Keratinocyte (primary cell): ENCODE measurements around the gene SYT12. TPM values are rescaled to one million over a fixed set of nuclear protein-coding genes. Genes with fewer than 3 reads are reported as not detected.

Source experiments
- DNase-seq: peaks from one replicate; pipeline ENCODE4 v3.0.0-alpha.2; 2011; ENCODE audit warnings: low read depth, missing footprints, low spot score
- FAIRE-seq: peaks from 2 replicates; lab custom pipeline; 2011; peaks lifted over from hg19 to GRCh38; lab: Jason Lieb, UNC
- H2AFZ ChIP-seq: 2 replicates; pipeline ENCODE4 v1.6.0; 2012; ENCODE audit warnings: low read length, control low read depth, inconsistent platforms; ENCODE audit not compliant: control insufficient read depth
- H3K27ac ChIP-seq: 2 replicates; pipeline ENCODE4 v1.5.1; 2011; ENCODE audit warnings: low read length; ENCODE audit not compliant: control insufficient read depth, insufficient read depth
- H3K27me3 ChIP-seq: 3 replicates; pipeline ENCODE4 v1.6.0; 2011; ENCODE audit warnings: low read length; ENCODE audit not compliant: control insufficient read depth, insufficient read depth; ENCODE audit errors: extremely low read depth
- H3K36me3 ChIP-seq, 2 experiments: 2 replicates in 1 of 2; 3 replicates in 1 of 2; pipeline ENCODE4 v1.5.1; 2011; ENCODE audit warnings: low read length in 2 of 2, mild to moderate bottlenecking in 1 of 2; ENCODE audit not compliant: control insufficient read depth in 2 of 2, insufficient read depth in 2 of 2; ENCODE audit errors: extremely low read depth in 1 of 2
- H3K4me1 ChIP-seq: 3 replicates; pipeline ENCODE4 v1.5.1; 2011; ENCODE audit warnings: low read length; ENCODE audit not compliant: control insufficient read depth, insufficient read depth; ENCODE audit errors: extremely low read depth
- H3K4me2 ChIP-seq: 3 replicates; pipeline ENCODE4 v1.6.0; 2011; ENCODE audit warnings: low read depth, low read length; ENCODE audit not compliant: control insufficient read depth, insufficient read depth; ENCODE audit errors: extremely low read depth
- H3K4me3 ChIP-seq, 3 experiments: fragments of 200-600 bp in 1 of 3; sonication (generic) in 1 of 3; 2 replicates in 2 of 3; 3 replicates in 1 of 3; pipeline ENCODE4 v1.5.1; 2011 to 2016; ENCODE audit warnings: low read length in 3 of 3, mild to moderate bottlenecking in 3 of 3, control low read depth in 2 of 3, inconsistent platforms in 1 of 3, low read depth in 1 of 3, mixed read lengths in 1 of 3, mixed run types in 1 of 3, moderate library complexity in 1 of 3; ENCODE audit not compliant: control insufficient read depth in 2 of 3, insufficient read depth in 2 of 3; ENCODE audit errors: extremely low read depth in 1 of 3
- H3K79me2 ChIP-seq: 2 replicates; pipeline ENCODE4 v1.6.0; 2012; ENCODE audit warnings: low read length; ENCODE audit not compliant: control insufficient read depth, insufficient read depth
- H3K9ac ChIP-seq: 3 replicates; pipeline ENCODE4 v1.6.0; 2011; ENCODE audit warnings: low read length; ENCODE audit not compliant: control insufficient read depth, insufficient read depth; ENCODE audit errors: extremely low read depth
- H3K9me1 ChIP-seq: 3 replicates; pipeline ENCODE4 v1.6.0; 2011; ENCODE audit warnings: low read length; ENCODE audit not compliant: control insufficient read depth, insufficient read depth; ENCODE audit errors: extremely low read depth
- H3K9me3 ChIP-seq: 2 replicates; pipeline ENCODE4 v1.5.1; 2012; ENCODE audit warnings: low read depth, low read length; ENCODE audit not compliant: control insufficient read depth
- H4K20me1 ChIP-seq: 3 replicates; pipeline ENCODE4 v1.6.0; 2011; ENCODE audit warnings: low read length; ENCODE audit not compliant: control insufficient read depth, insufficient read depth; ENCODE audit errors: extremely low read depth
- CTCF ChIP-seq, 3 experiments: IDR thresholded peaks in 1 of 3; conservative IDR thresholded peaks in 1 of 3; optimal IDR thresholded peaks in 1 of 3; 2 replicates in 2 of 3; 3 replicates in 1 of 3; pipeline versions ENCODE3 to v1.5.1; 2011; ENCODE audit warnings: low read length in 3 of 3, mild to moderate bottlenecking in 3 of 3, moderate library complexity in 2 of 3, control low read depth in 1 of 3, inconsistent platforms in 1 of 3; ENCODE audit not compliant: insufficient read depth in 2 of 3; ENCODE audit errors: extremely low read depth in 1 of 3
- EZH2 ChIP-seq: IDR thresholded peaks from one replicate; pipeline ENCODE4 v1.6.1; 2012; ENCODE audit warnings: inconsistent platforms, mild to moderate bottlenecking, low read length, moderate library complexity
- dilution Hi-C: fragments of 300-500 bp; cut with MboI; formaldehyde crosslinking; loops from one replicate; pipeline ENCODE4 v1.7.0; 2020; ENCODE audit warnings: low sequenced_read_pairs; ENCODE audit not compliant: extremely low pct_ligation_motif_present
- polyA plus RNA-seq, 5 experiments: library from polyadenylated mRNA; depleted of rRNA in 3 of 5; stranded (reverse) in 3 of 5; stranded (forward) in 1 of 5; unstranded in 1 of 5; fragments of >200 nt; gene quantifications; 1 replicate in 1 of 5; 2 replicates in 3 of 5; 3 replicates in 1 of 5; pipeline versions ENCODE4 v1.2.1 to v1.2.3, GENCODE V29; 2011 to 2012; ENCODE audit warnings: missing spikeins in 2 of 5, low read depth in 1 of 5, low replicate concordance in 1 of 5

SYT12 gene
- polyA plus RNA-seq, 1 donor (not counting 4 experiments of a cell fraction or from before 2014, with no cell fraction given): 0.05 TPM

GRCh38 chr11:67054346-67054835 is 31.5 kb downstream of the SYT12 start:
- Histone ChIP-seq H2AFZ (no peak overlapping the region), H3K4me1 (peaks cover 42% of the 10 kb centered on the region), H3K9me1 (no peaks in the 10 kb centered on the region), H3K27ac (peak overlapping the region; percentile 99), H3K9me3 (no peaks in the 10 kb centered on the region), H3K4me2 (peak overlapping the region; percentile 17), H3K9ac (peak overlapping the region; percentile 57), H3K79me2 (peaks cover 24% of the 10 kb centered on the region), H3K4me3 (no peak overlapping the region), H3K36me3 (peaks cover 0 to 2% of the 10 kb centered on the region in 2 experiments), H3K27me3 (no peaks in the 10 kb centered on the region), H4K20me1 (no peaks in the 10 kb centered on the region)
- TF ChIP-seq CTCF (optimal IDR thresholded peaks at IDR 0.05 in 1 of 3, IDR thresholded peaks at IDR 0.05 in 1 of 3, conservative IDR thresholded peaks at IDR 0.05 in 1 of 3; ENCODE audit: extremely low read depth in 1 of 3, insufficient read depth in 2 of 3, low read length in 3 of 3) (no peak), EZH2 (no peak)
- FAIRE-seq: no peak
- dilution Hi-C loops: no loop called here
- DNase-seq: no peak

DNA sequence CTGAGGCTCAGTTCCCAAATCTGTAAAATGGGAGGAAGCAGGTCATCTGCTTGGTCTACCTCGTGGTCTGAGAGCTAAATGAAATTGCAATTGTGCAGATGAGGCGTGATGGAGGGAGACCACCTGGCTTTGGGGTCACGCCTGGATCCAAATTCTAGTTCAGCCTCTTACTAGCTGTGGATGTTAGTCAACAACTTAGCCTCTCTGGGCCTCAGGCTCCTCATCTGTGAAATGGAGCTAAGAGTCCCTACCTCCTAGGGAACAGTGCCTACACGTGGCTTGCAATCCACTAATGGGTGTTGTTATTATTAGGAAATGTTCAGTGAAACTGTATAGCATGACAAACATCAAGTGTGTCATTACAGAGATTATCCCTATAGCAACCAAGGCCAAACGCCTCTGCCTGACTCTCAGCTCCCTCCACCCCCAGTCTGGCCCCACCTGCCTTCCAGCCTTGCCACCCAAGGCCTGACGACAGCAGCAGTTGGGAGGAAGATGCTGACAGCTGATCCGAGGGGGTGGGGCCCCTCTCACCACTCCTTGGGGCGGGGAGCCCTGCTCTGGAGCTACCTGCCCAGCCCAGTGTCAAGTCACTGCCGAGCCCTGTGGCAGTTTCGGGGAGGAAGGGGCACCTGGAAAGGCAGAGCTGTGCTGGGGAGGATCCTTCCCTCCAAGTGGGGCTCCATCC is 32.0 kb downstream of the SYT12 start:
- Histone ChIP-seq H4K20me1 (no peaks in the 10 kb centered on the region), H3K79me2 (peaks cover 30% of the 10 kb centered on the region), H3K4me1 (peaks cover 48% of the 10 kb centered on the region), H3K4me2 (peak overlapping the region; percentile 74), H3K27me3 (no peaks in the 10 kb centered on the region), H3K36me3 (peaks cover 0 to 5% of the 10 kb centered on the region in 2 experiments), H2AFZ (peak overlapping the region; percentile 46), H3K27ac (peak overlapping the region; percentile 99), H3K9me3 (no peaks in the 10 kb centered on the region), H3K9ac (peak overlapping the region; percentile 81), H3K4me3 (peak overlapping the region; percentile 6 to 75 (median 15)), H3K9me1 (no peaks in the 10 kb centered on the region)
- FAIRE-seq (peak; percentile 76), DNase-seq (peak; percentile 82)
- TF ChIP-seq CTCF (optimal IDR thresholded peaks at IDR 0.05 in 1 of 3, IDR thresholded peaks at IDR 0.05 in 1 of 3, conservative IDR thresholded peaks at IDR 0.05 in 1 of 3; ENCODE audit: extremely low read depth in 1 of 3, insufficient read depth in 2 of 3, low read length in 3 of 3) (no peak), EZH2 (no peak)
- dilution Hi-C loops: no loop called here
